ENCODE measurements around the gene VPS37C. TPM values are rescaled to one million over a fixed set of nuclear protein-coding genes. Genes with fewer than 3 reads are reported as not detected.

VPS37C gene
- total RNA-seq, 1 donor: 15.5 TPM

DNA sequence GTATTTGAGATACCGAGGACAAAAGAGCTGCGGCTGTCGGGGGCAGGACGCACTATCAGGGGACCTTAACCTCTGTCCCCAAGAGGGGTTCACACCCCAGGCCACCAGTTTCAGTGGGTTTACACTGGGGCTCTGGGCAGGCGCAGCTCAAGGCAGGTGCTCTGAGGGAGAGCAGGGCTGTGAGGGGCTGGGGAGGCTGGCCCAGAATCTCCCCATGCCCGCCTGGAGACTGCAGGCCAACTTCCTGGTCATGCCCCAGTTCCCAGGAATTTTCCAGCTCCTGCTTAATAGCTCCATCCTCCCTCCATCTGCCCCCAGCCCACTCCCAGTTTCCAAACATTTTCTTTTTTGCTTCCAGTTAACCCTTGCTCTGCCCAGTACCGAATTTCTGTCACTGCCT is 34.5 kb upstream of the VPS37C start:
- H3K4me3 ChIP-seq (ENCODE audit: low read depth, low read length): no peak overlapping the region
- TF ChIP-seq, protein P1, sequence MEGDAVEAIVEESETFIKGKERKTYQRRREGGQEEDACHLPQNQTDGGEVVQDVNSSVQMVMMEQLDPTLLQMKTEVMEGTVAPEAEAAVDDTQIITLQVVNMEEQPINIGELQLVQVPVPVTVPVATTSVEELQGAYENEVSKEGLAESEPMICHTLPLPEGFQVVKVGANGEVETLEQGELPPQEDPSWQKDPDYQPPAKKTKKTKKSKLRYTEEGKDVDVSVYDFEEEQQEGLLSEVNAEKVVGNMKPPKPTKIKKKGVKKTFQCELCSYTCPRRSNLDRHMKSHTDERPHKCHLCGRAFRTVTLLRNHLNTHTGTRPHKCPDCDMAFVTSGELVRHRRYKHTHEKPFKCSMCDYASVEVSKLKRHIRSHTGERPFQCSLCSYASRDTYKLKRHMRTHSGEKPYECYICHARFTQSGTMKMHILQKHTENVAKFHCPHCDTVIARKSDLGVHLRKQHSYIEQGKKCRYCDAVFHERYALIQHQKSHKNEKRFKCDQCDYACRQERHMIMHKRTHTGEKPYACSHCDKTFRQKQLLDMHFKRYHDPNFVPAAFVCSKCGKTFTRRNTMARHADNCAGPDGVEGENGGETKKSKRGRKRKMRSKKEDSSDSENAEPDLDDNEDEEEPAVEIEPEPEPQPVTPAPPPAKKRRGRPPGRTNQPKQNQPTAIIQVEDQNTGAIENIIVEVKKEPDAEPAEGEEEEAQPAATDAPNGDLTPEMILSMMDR (IDR thresholded peaks at IDR 0.05; ENCODE audit: insufficient read depth, low read depth, low read length): no peak

DNA sequence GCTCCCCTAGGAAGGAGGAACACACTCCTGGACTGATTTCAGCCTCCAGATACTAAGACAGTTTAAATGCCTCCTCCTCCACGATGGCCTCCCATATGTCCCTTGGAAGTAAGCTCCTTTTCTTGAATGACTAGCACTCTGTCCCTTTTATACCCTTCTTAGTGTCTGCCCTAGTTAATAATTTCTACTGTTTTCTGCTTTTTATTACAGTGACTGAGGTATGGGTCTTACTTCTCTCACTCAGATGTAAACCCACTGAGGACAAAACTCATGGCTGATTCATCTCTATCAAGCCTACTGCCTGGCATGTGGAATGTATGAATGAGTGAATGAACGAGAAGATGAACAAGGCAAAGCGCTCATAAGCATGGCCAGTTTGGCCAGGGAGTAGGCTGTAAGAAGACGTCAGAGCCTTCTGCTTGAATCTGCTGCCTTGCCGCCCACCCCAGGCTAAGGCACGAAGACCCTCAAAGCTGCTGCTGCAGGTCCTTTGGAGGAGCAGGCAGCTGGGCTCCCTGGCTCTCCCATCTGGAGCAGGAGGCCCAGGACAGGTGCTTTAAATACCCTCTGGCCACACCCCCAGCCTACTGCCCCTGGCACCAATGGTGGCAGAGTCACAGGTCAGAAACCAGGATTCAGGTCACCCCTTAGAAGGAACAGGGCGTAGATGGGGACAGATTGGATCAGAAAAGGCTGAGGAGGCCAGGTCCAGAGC is 33.9 kb upstream of the VPS37C start:
- TF ChIP-seq, protein P1 (IDR thresholded peaks at IDR 0.05; ENCODE audit: insufficient read depth, low read depth, low read length): no peak
- no peak for DNase-seq (ENCODE audit: low read depth)
- H3K4me3 ChIP-seq (ENCODE audit: low read depth, low read length): no peak overlapping the region

More for the DNA sequence above, 34.5 kb upstream of the VPS37C start:
- DNase-seq (ENCODE audit: low read depth): no peak

DNA sequence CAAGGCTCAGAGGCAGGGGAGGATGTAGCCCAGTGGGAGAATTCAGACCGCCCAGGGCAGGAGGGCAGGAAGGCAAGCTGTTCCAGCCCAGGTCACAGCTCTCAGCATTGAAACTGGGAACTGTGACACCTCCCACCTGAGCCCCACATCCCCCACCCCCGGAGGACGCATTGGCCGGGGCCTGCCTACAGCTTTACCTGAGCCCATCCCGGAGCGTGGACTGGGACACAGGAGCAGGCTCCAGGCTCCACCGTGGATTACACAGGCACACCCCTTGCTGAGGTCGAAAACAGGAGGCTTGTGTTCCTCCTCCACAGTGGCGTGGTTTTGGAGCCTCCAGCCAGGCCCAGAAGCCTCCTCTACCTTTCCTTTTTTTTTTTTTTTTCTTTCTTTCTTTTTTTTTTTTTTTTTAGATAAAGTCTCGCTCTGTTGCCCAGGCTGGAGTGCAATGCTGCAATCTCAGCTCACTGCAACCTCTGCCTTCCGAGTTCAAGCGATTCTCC is 33.0 kb upstream of the VPS37C start:
- no peak for DNase-seq (ENCODE audit: low read depth)
- H3K4me3 ChIP-seq (ENCODE audit: low read depth, low read length): no peak overlapping the region
- TF ChIP-seq, protein P1 (IDR thresholded peaks at IDR 0.05; ENCODE audit: insufficient read depth, low read depth, low read length): no peak

DNA sequence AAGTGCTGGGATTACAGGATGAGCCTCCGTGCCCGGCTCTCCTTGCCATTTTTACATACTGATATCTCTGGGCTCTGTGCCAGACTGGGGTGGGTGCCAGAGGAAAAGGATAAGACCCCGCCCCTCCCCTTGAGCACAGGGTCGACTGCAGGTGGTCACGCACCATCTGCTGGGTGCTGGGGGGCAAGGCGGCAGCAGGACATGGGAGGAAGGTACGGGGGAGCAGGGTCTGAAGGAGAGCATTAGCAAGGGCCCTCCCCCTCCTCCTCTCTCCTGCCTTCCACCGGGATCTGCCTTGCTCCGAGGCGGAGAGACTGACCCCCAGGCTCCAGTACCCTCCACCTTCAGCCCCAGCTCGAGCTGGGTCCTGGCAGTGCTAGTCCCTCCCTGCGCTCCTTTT is 32.4 kb upstream of the VPS37C start:
- H3K4me3 ChIP-seq (ENCODE audit: low read depth, low read length): no peak overlapping the region
- TF ChIP-seq, protein P1 (IDR thresholded peaks at IDR 0.05; ENCODE audit: insufficient read depth, low read depth, low read length): no peak
- no peak for DNase-seq (ENCODE audit: low read depth)

DNA sequence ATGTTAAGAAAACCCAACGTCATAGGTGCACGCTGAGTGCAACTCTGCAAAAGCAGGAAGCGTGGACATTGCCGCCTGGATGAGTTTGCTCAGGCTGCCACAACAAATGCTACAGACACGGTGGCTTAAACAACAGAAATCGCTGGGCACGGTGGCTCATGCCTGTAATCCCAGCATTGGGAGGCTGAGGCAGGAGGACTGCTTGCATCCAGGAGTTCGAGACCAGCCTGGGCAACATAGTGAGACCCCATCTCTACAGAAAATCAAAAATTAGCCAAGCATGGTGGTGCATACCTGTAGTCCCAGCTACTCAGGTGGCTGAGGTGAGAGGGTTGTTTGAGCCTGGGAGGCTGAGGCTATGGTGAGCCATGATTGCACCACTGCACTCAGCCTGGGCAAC is 28.7 kb upstream of the VPS37C start:
- TF ChIP-seq, protein P1 (IDR thresholded peaks at IDR 0.05; ENCODE audit: insufficient read depth, low read depth, low read length): no peak
- DNase-seq (ENCODE audit: low read depth): no peak
- no peak overlapping the region for H3K4me3 ChIP-seq (ENCODE audit: low read depth, low read length)

DNA sequence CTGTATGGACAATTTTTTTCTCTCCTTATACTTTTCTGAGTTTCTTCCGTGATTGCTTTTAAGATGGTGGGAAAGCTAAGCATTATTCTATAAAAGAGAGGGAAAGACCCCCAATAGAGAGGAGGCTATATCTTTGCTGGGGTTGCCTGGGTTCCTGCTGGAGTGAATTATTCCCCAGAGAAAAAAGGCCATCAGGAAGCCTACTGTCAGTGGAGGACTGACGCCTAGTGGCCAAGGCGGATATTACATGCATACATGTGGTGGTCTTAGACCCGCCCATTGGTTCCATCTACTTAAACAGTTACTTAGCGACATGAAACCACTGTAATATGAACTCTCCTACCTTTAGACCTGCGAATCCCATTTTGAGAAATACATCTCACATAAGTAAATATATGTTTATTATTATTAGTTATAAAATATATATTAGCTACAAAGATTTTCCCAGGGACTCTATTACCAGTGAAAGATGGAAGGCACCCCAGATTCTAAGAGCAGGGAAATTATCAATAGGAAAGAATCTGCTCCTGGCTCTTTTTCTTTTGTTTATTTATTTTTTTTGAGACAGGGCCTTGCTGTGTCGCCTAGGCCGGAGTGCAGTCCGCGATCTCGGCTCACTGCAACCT is 26.4 kb upstream of the VPS37C start:
- H3K4me3 ChIP-seq (ENCODE audit: low read depth, low read length): no peak overlapping the region
- peak; percentile 78 for DNase-seq (ENCODE audit: low read depth)
- TF ChIP-seq, protein P1 (IDR thresholded peaks at IDR 0.05; ENCODE audit: insufficient read depth, low read depth, low read length): peak; percentile 99
